Right lobe of liver (tissue), 4 donors: ENCODE measurements around the gene SUSD1.

Experiments used
- CTCF ChIP-seq, 4 donors: fragments of 200-600 bp in 3 of 4; fragments of 450-650 bp in 1 of 4; IDR thresholded peaks; one replicate each; pipeline versions ENCODE4 v1.5.1 to v1.8.0; 2016 to 2022; ENCODE audit warnings: antibody characterized with exemption in 4 of 4, mild to moderate bottlenecking in 2 of 4
- POLR2A ChIP-seq: fragments of 450-650 bp; IDR thresholded peaks from one replicate; pipeline ENCODE4 v1.6.1; 2017; ENCODE audit warnings: antibody characterized with exemption, mild to moderate bottlenecking
- donor health status: DM: no; HTN: no; CAD: no.
- donor health status: DM: no; HTN: no; CAD: no.
- donor health status: DM: no; HTN: yes; CAD: no.

- TF ChIP-seq CTCF (IDR thresholded peaks at IDR 0.05): no peak
- no peak for TF ChIP-seq POLR2A
Measured at GRCh38 chr9:112103405-112103804, 71.7 kb downstream of the SUSD1 start.
